Stimulated activated CD4-positive, alpha-beta T cell treated with anti-CD3 and anti-CD28 coated beads, Interleukin-2, amount 100 ng/mL, for 4 hours (primary cell): ENCODE measurements around the gene NUP133.
"Not testable (repeated sequence)": the region's sequence is repeated elsewhere in the genome, so short reads cannot be mapped to it uniquely, and the experiment has no call there.

Experiments
- DNase-seq: peaks from one replicate; pipeline ENCODE4 v3.0.0-alpha.2; 2020; ENCODE audit warnings: low read depth

NUP133 gene

GRCh38 chr1:229448845-229449244 lies 59.3 kb downstream of the NUP133 start:
- no peak for DNase-seq

- DNase-seq: no peak
Observed at GRCh38 chr1:229448354-229448753, 59.8 kb downstream of the NUP133 start.

GRCh38 chr1:229447809-229448252 lies 60.3 kb downstream of the NUP133 start:
- no peak for DNase-seq

GRCh38 chr1:229445828-229446227 lies 62.3 kb downstream of the NUP133 start:
- DNase-seq: no peak

- no peak for DNase-seq
Observed at GRCh38 chr1:229440851-229441537, 67.1 kb downstream of the NUP133 start.

GRCh38 chr1:229438021-229438420 lies 70.1 kb downstream of the NUP133 start:
- DNase-seq: no peak

- DNase-seq: no peak
Observed at GRCh38 chr1:229437443-229437842, 70.7 kb downstream of the NUP133 start.

- no peak for DNase-seq
Observed at GRCh38 chr1:229436201-229436600, 71.9 kb downstream of the NUP133 start.

- DNase-seq: no peak
Observed at GRCh38 chr1:229434641-229435051, 73.5 kb downstream of the NUP133 start.

- no peak for DNase-seq
Observed at GRCh38 chr1:229434005-229434640, 74.0 kb downstream of the NUP133 start, which contains the start of gene ACTA1. ACTA1 (minus strand) TSS chr1:229434094; CDS start chr1:229433115, 979 bp downstream.

- no peak for DNase-seq
Observed at GRCh38 chr1:229433364-229434004, 74.7 kb downstream of the NUP133 start.

- DNase-seq: no peak
Observed at GRCh38 chr1:229432905-229433304, 75.2 kb downstream of the NUP133 start.

GRCh38 chr1:229432116-229432461 lies 76.1 kb downstream of the NUP133 start:
- DNase-seq: no peak

- no peak for DNase-seq
Observed at GRCh38 chr1:229431284-229432115, 76.6 kb downstream of the NUP133 start.

- DNase-seq: no peak
Observed at GRCh38 chr1:229430761-229431283, 77.3 kb downstream of the NUP133 start.

GRCh38 chr1:229428256-229428655 lies 79.9 kb downstream of the NUP133 start:
- no peak for DNase-seq

GRCh38 chr1:229427572-229427971 lies 80.6 kb downstream of the NUP133 start:
- DNase-seq: no peak

GRCh38 chr1:229425564-229426159 lies 82.5 kb downstream of the NUP133 start:
- no peak for DNase-seq

GRCh38 chr1:229420765-229421164 lies 87.4 kb downstream of the NUP133 start:
- no peak for DNase-seq

GRCh38 chr1:229420224-229420623 lies 87.9 kb downstream of the NUP133 start:
- DNase-seq: no peak

GRCh38 chr1:229418586-229418985 lies 89.6 kb downstream of the NUP133 start:
- not testable (repeated sequence) for DNase-seq

- not testable (repeated sequence) for DNase-seq
Observed at GRCh38 chr1:229412810-229413209, 95.3 kb downstream of the NUP133 start.
